GM10266 (cell line): ENCODE measurements around the gene PTPRN2.
"Not testable (repeated sequence)": the region's sequence is repeated elsewhere in the genome, so short reads cannot be mapped to it uniquely, and the experiment has no call there.

Experiments used
- DNase-seq: peaks from one replicate; pipeline ENCODE4 v3.0.0; 2012; ENCODE audit errors: extremely low spot score
- TF ChIP-seq, protein P1 (sequence below): IDR thresholded peaks from 2 replicates; pipeline ENCODE4 v1.5.1; 2012; ENCODE audit warnings: mild to moderate bottlenecking, low read depth; ENCODE audit not compliant: control insufficient read depth, insufficient read depth; ENCODE audit errors: missing control alignments

PTPRN2 gene

DNA sequence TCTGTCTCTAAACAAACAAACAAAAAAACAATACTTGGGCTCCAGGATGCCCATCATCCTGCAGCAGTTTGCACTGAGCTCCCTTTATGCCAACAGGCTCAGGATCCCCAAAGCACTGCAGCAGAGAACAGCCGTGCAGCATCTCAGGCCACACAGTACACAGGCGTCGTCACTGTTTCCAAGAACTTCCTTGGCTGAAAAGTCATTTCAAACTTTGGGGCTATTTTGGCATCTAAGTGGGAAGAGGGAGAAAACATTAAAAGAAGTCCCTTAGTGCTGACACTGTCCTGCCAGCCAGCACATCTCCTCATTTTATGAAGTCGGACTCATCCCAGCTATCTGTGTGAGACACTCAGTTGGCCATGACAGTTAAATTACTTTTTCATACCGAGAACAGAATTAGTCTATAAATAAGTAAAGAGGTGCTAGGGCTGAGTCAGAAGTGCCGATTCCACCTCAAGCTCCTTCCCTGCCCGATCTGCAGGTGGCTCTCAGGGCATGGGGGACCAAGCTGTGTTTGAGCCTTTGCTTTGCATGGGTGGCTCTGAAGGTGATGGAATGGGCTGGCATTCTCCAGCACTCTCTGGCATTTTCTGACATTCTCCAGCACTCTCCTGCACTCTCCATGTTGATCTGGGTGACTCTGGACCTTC is 68.5 kb downstream of the PTPRN2 start:
- TF ChIP-seq, protein P1, sequence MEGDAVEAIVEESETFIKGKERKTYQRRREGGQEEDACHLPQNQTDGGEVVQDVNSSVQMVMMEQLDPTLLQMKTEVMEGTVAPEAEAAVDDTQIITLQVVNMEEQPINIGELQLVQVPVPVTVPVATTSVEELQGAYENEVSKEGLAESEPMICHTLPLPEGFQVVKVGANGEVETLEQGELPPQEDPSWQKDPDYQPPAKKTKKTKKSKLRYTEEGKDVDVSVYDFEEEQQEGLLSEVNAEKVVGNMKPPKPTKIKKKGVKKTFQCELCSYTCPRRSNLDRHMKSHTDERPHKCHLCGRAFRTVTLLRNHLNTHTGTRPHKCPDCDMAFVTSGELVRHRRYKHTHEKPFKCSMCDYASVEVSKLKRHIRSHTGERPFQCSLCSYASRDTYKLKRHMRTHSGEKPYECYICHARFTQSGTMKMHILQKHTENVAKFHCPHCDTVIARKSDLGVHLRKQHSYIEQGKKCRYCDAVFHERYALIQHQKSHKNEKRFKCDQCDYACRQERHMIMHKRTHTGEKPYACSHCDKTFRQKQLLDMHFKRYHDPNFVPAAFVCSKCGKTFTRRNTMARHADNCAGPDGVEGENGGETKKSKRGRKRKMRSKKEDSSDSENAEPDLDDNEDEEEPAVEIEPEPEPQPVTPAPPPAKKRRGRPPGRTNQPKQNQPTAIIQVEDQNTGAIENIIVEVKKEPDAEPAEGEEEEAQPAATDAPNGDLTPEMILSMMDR, result no peak

DNA sequence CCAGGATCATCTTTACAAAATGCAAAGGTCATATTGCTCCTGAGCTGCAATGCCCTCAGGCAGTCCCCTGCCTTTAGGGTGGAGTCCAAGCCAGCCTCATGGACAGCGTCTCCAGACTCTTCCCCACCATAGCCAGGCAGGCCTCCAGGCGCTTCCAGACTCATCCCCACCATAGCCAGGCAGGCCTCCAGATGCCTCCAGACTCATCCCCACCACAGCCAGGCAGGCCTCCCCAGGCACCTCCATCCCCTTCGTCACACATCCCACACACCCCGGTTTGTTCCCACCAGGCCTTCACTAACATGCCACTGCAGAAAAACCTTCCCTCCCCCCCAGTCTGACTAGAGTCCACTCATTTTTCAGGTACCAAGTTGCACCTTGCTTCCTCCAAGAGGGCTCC is 70.1 kb downstream of the PTPRN2 start:
- TF ChIP-seq, protein P1, result no peak
- DNase-seq, result no peak

More for the DNA sequence above, 68.5 kb downstream of the PTPRN2 start:
- DNase-seq, result no peak

DNA sequence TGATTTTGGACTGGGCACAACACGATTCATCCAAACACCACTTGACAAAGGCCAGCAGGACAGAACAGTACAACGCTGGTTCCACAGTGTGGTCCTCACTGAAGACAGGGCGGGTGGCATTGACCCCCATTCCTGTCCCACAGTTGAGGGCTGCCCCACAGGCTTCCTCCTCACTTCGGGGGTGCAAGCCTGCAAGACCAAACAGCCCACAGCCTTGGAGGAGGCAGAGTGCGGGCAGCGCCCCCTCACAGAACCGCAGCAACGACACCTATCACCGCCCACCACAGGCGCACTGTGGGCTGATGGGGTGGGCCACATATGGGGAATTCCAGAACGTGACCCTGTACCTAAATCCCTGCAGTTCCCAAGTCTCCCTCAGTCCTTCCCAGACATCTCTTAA is 70.6 kb downstream of the PTPRN2 start:
- TF ChIP-seq, protein P1, result no peak
- no peak for DNase-seq

DNA sequence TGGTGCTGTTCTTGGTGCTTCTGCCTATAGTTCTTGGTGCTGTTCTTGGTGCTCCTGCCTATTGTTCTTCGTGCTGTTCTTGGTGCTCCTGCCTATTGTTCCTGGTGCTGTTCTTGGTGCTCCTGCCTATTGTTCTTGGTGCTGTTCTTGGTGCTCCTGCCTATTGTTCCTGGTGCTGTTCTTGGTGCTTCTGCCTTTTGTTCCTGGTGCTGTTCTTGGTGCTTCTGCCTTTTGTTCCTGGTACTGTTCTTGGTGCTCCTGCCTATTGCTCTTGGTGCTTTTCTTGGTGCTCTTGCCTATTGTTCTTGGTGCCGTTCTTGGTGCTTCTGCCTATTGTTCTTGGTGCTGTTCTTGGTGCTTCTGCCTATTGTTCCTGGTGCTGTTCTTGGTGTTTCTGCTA is 71.1 kb downstream of the PTPRN2 start:
- TF ChIP-seq, protein P1, result no peak
- no peak for DNase-seq

DNA sequence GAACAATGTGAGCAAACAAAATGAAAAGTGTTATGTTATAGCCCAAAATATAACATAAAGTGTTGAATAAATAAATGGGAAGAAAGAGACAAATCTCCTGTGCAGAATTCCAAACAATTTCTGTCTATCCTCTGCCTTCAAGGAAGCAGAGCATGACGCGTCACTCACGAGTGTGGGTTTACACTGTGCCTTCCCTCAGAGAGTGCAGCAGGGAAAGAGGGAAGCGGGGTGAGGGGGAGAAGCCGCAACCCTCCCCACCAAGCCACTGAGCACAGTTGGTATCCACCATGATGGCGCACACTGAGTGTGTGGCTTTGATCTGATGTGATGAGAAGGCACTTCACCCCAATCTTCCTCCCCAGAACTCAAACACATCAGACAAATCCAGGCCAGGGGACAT is 74.8 kb downstream of the PTPRN2 start:
- TF ChIP-seq, protein P1, result no peak
- no peak for DNase-seq

DNA sequence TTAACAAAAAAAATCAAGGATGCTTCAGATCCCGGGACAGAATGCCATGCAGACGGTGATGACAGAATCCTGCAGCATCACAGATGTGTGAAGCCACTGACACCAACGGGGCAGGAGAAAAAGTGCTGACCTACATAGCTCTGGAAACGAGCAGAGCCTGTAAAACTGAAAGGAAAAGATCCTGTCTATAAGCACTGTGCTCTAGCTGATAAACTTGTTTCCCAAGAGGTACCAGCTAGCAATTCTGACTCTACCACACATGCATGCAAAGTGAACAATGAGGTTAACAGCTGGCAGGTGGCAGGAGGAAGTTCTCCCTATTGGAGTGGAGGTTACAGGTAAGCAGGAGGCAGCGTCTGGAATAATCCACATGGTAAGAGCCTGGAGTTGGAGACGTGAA is 75.6 kb downstream of the PTPRN2 start:
- TF ChIP-seq, protein P1, result no peak

DNA sequence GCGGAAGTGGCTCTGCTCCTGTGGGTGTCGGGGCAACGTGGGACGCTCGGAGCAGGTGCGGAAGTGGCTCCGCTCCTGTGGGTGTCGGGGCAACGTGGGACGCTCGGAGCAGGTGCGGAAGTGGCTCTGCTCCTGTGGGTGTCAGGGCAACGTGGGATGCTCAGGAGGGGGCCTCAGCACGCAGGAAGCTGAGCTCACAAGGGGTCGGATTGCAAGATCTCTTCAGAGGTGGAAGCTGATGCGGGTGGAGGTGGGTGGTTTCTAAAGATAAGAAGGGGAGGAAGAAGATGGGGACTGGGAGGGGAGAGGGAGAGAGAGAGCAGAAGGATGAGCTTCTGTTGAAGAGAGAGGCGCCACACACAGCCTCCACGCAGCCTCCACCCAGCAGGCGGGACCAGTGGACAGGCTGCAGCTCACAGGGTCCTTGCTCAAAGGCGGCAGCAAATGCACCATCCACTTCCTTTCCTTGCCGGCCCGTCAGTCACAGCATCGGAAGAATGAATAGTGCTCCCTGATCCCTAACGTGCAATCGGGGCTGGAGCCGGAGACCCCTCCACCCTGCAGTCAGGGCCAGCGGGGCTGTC is 78.7 kb downstream of the PTPRN2 start:
- no peak for DNase-seq
- TF ChIP-seq, protein P1, result no peak

More for the DNA sequence above, 75.6 kb downstream of the PTPRN2 start:
- DNase-seq, result no peak

DNA sequence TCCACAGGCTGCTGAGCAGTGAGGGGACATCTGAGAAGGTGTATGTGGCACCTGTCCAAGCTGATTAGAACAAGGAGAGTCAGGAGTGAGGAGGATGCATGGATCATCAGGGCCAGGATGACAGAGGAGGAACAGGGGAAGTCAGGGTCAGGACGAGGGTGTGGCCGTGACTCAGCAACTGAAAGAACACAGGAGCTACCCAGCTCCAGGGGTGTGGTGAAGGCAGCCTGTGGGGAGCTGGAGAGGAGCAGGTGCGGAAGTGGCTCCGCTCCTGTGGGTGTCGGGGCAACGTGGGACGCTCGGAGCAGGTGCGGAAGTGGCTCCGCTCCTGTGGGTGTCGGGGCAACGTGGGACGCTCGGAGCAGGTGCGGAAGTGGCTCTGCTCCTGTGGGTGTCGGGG is 79.3 kb downstream of the PTPRN2 start:
- DNase-seq, result not testable (repeated sequence)
